ENCODE results near the gene FGF22.
"Not testable (repeated sequence)": the region's sequence is repeated elsewhere in the genome, so short reads cannot be mapped to it uniquely, and the experiment has no call there.

The FGF22 gene

DNA sequence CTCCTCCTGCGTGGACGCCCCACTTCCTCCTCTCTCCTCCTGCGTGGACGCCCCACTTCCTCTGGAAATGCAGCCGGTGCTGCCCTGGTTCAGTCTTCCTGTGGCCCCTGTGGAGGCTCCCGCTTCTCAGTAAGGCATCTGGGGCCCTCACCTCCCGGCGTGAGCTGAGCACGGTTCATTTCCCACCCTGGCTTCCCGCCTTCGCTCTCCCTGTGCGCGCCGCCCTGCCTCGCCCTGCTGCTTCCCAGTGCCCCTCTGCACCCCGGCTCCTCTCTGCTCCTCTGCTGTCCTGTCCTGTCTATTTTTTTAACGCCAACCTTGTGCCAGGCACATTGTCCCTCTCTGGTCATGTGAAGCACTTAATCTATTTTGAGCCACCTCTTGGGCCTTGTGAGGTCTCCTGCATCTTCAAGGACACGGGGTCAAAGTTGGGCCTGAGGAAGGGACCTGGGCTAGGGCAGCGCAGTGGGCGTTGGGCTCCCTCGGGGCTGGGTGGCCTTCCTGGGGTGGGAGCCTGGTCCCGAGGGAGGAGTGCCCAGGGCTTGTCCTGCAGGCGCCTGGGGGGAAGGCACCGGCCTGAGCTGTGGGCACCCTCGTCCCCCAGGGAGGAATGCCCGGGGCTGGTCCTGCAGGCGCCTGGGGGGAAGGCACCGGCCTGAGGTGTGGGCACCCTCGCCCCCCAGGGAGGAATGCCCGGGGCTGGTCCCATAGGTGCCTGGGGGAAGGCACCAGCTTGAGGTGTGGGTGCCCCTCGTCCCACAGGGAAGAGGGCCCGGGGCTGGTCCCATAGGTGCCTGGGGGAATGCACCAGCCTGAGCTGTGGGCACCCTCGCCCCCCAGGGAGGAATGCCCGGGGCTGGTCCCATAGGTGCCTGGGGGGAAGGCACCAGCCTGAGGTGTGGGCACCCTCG is 37.0 kb upstream of the FGF22 start:
- H3K4me3 ChIP-seq (ENCODE audit: low read depth in 1 of 2, low read length in 2 of 2), result no peak overlapping the region
- H3K9me3 ChIP-seq (ENCODE audit: insufficient read depth, low read length, severe bottlenecking), result no peaks in the 10 kb centered on the region
- no peak overlapping the region for H3K4me2 ChIP-seq (ENCODE audit: insufficient read depth, low read length)
- H3K27me3 ChIP-seq (ENCODE audit: insufficient read depth, low read length, poor library complexity), result no peaks in the 10 kb centered on the region
- no peaks in the 10 kb centered on the region for H4K20me1 ChIP-seq (ENCODE audit: insufficient read depth, low read length)
- no peak overlapping the region for H3K9ac ChIP-seq (ENCODE audit: low read depth, low read length)
- no peak overlapping the region for H3K27ac ChIP-seq (ENCODE audit: low read length)
- DNase-seq (no peak), ATAC-seq (ENCODE audit: insufficient read depth, low read depth) (no peak)
- no peak for TF ChIP-seq EZH2 (IDR thresholded peaks at IDR 0.05; ENCODE audit: borderline replicate concordance, low read depth, low read length, severe bottlenecking)
- TF ChIP-seq, protein P1, sequence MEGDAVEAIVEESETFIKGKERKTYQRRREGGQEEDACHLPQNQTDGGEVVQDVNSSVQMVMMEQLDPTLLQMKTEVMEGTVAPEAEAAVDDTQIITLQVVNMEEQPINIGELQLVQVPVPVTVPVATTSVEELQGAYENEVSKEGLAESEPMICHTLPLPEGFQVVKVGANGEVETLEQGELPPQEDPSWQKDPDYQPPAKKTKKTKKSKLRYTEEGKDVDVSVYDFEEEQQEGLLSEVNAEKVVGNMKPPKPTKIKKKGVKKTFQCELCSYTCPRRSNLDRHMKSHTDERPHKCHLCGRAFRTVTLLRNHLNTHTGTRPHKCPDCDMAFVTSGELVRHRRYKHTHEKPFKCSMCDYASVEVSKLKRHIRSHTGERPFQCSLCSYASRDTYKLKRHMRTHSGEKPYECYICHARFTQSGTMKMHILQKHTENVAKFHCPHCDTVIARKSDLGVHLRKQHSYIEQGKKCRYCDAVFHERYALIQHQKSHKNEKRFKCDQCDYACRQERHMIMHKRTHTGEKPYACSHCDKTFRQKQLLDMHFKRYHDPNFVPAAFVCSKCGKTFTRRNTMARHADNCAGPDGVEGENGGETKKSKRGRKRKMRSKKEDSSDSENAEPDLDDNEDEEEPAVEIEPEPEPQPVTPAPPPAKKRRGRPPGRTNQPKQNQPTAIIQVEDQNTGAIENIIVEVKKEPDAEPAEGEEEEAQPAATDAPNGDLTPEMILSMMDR (IDR thresholded peaks at IDR 0.05; ENCODE audit: borderline replicate concordance, extremely low read depth, low read length, poor library complexity, severe bottlenecking), result no peak
- no peak overlapping the region for H2AFZ ChIP-seq (ENCODE audit: low read depth, low read length)
- H3K4me1 ChIP-seq (ENCODE audit: insufficient read depth, low read length), result 0 out of 2 replicates have a peak, but pooled peaks cover 2% of the 10 kb centered on the region
- H3K79me2 ChIP-seq (ENCODE audit: insufficient read depth, low read length), result no peaks in the 10 kb centered on the region
- no peaks in the 10 kb centered on the region for H3K36me3 ChIP-seq (ENCODE audit: insufficient read depth, low read length)

DNA sequence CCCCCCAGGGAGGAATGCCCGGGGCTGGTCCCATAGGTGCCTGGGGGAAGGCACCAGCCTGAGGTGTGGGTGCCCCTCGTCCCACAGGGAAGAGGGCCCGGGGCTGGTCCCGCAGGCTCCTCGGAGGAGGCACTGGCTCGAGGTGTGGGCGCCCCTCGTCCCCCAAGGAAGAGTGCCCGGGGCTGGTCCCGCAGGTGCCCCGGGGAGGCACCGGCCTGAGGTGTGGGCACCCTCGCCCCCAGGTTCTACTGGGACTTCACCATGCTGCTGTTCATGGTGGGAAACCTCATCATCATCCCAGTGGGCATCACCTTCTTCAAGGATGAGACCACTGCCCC is 36.4 kb upstream of the FGF22 start:
- H3K36me3 ChIP-seq (ENCODE audit: insufficient read depth, low read length); H3K9ac ChIP-seq (ENCODE audit: low read depth, low read length); ATAC-seq (ENCODE audit: insufficient read depth, low read depth); H4K20me1 ChIP-seq (ENCODE audit: insufficient read depth, low read length); H3K9me3 ChIP-seq (ENCODE audit: insufficient read depth, low read length, severe bottlenecking); H3K4me3 ChIP-seq (ENCODE audit: low read depth in 1 of 2, low read length in 2 of 2); H3K4me2 ChIP-seq (ENCODE audit: insufficient read depth, low read length); DNase-seq; H3K27ac ChIP-seq (ENCODE audit: low read length); H3K79me2 ChIP-seq (ENCODE audit: insufficient read depth, low read length); H2AFZ ChIP-seq (ENCODE audit: low read depth, low read length); H3K27me3 ChIP-seq (ENCODE audit: insufficient read depth, low read length, poor library complexity); H3K4me1 ChIP-seq (ENCODE audit: insufficient read depth, low read length): not testable (repeated sequence)

DNA sequence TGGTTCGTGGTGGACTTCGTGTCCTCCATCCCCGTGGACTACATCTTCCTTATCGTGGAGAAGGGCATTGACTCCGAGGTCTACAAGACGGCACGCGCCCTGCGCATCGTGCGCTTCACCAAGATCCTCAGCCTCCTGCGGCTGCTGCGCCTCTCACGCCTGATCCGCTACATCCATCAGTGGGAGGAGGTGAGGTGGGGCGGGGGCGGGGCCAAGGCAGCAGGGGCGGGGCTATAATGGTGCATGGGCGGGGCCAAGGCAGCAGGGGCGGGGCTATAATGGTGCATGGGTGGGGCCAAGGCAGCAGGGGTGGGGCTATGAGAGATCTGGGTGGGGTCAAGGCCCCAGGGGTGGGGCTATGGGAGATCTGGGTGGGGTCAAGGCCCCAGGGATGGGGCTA is 35.9 kb upstream of the FGF22 start:
- not testable (repeated sequence) for H2AFZ ChIP-seq (ENCODE audit: low read depth, low read length); H3K9me3 ChIP-seq (ENCODE audit: insufficient read depth, low read length, severe bottlenecking); H3K79me2 ChIP-seq (ENCODE audit: insufficient read depth, low read length); H3K27me3 ChIP-seq (ENCODE audit: insufficient read depth, low read length, poor library complexity); H3K36me3 ChIP-seq (ENCODE audit: insufficient read depth, low read length); H3K4me1 ChIP-seq (ENCODE audit: insufficient read depth, low read length); ATAC-seq (ENCODE audit: insufficient read depth, low read depth); H3K4me3 ChIP-seq (ENCODE audit: low read depth in 1 of 2, low read length in 2 of 2); H3K9ac ChIP-seq (ENCODE audit: low read depth, low read length); H3K27ac ChIP-seq (ENCODE audit: low read length); DNase-seq; H4K20me1 ChIP-seq (ENCODE audit: insufficient read depth, low read length); H3K4me2 ChIP-seq (ENCODE audit: insufficient read depth, low read length)

DNA sequence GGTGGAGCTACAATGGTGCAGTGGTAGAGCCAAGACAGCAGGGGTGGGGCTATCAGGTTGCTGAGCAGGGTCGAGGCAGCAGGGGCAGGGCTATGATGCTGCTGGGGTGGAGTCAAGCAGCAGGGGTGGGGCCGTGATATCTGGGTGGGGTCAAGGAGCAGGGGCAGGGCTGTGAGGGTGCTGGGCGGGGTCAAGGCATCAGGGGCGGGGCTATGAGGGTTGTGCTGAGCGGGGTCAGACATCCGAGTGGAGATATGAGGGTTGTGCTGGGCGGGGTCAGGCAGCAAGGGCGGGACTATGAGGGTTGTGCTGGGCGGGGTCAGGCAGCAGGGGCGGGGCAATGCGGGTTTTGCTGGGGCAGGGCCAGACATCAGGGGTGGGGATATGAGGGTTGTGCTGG is 35.3 kb upstream of the FGF22 start:
- DNase-seq, result peak; percentile 66
- no peaks in the 10 kb centered on the region for H3K27me3 ChIP-seq (ENCODE audit: insufficient read depth, low read length, poor library complexity)

More for the DNA sequence above, 35.3 kb upstream of the FGF22 start:
- no peak overlapping the region for H3K4me2 ChIP-seq (ENCODE audit: insufficient read depth, low read length)
- TF ChIP-seq, protein P1 (IDR thresholded peaks at IDR 0.05; ENCODE audit: borderline replicate concordance, extremely low read depth, low read length, poor library complexity, severe bottlenecking), result no peak
- TF ChIP-seq EZH2 (IDR thresholded peaks at IDR 0.05; ENCODE audit: borderline replicate concordance, low read depth, low read length, severe bottlenecking), result no peak
- no peak overlapping the region for H3K9ac ChIP-seq (ENCODE audit: low read depth, low read length)
- peak; percentile 62 for ATAC-seq (ENCODE audit: insufficient read depth, low read depth)
- no peaks in the 10 kb centered on the region for H3K36me3 ChIP-seq (ENCODE audit: insufficient read depth, low read length)
- no peak overlapping the region for H2AFZ ChIP-seq (ENCODE audit: low read depth, low read length)
- no peaks in the 10 kb centered on the region for H4K20me1 ChIP-seq (ENCODE audit: insufficient read depth, low read length)
- no peaks in the 10 kb centered on the region for H3K9me3 ChIP-seq (ENCODE audit: insufficient read depth, low read length, severe bottlenecking)
- no peak overlapping the region for H3K4me3 ChIP-seq (ENCODE audit: low read depth in 1 of 2, low read length in 2 of 2)
- H3K4me1 ChIP-seq (ENCODE audit: insufficient read depth, low read length), result 0 out of 2 replicates have a peak, but pooled peaks cover 2% of the 10 kb centered on the region
- no peak overlapping the region for H3K27ac ChIP-seq (ENCODE audit: low read length)
- H3K79me2 ChIP-seq (ENCODE audit: insufficient read depth, low read length), result no peaks in the 10 kb centered on the region
